Kidney epithelial cell (primary cell): ENCODE data around the gene VWA1. TPM values are rescaled to one million over a fixed set of nuclear protein-coding genes. Genes with fewer than 3 reads are reported as not detected.
A peak's percentile ranks its signal among the peaks of the same experiment; 100 is the strongest.

Experiments used
- DNase-seq: peaks from one replicate; pipeline ENCODE4 v3.0.0-alpha.2; 2010; ENCODE audit warnings: low read depth
- H3K27me3 ChIP-seq: 2 replicates; pipeline ENCODE4 v1.6.0; 2011; ENCODE audit warnings: low read length; ENCODE audit not compliant: control insufficient read depth, insufficient read depth
- H3K36me3 ChIP-seq: 2 replicates; pipeline ENCODE4 v1.5.1; 2011; ENCODE audit warnings: low read length; ENCODE audit not compliant: control insufficient read depth, insufficient read depth
- H3K4me3 ChIP-seq: 2 replicates; pipeline ENCODE4 v1.5.1; 2011; ENCODE audit warnings: low read depth, mild to moderate bottlenecking, control low read depth, low read length
- total RNA-seq: library from RNA; depleted of rRNA; stranded (reverse); fragments of >200 nt; gene quantifications from 2 replicates; pipeline ENCODE4 v1.2.3, GENCODE V29; 2015
- TF ChIP-seq, protein P1 (sequence below): IDR thresholded peaks from 2 replicates; pipeline ENCODE4 v1.5.1; 2011; ENCODE audit warnings: mild to moderate bottlenecking, moderate library complexity, low read length, control low read depth, inconsistent platforms; ENCODE audit not compliant: insufficient read depth, poor library complexity, severe bottlenecking

Gene VWA1, protein sequence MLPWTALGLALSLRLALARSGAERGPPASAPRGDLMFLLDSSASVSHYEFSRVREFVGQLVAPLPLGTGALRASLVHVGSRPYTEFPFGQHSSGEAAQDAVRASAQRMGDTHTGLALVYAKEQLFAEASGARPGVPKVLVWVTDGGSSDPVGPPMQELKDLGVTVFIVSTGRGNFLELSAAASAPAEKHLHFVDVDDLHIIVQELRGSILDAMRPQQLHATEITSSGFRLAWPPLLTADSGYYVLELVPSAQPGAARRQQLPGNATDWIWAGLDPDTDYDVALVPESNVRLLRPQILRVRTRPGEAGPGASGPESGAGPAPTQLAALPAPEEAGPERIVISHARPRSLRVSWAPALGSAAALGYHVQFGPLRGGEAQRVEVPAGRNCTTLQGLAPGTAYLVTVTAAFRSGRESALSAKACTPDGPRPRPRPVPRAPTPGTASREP
- 27.6 and 28.3 TPM in 2 replicates for total RNA-seq

DNA sequence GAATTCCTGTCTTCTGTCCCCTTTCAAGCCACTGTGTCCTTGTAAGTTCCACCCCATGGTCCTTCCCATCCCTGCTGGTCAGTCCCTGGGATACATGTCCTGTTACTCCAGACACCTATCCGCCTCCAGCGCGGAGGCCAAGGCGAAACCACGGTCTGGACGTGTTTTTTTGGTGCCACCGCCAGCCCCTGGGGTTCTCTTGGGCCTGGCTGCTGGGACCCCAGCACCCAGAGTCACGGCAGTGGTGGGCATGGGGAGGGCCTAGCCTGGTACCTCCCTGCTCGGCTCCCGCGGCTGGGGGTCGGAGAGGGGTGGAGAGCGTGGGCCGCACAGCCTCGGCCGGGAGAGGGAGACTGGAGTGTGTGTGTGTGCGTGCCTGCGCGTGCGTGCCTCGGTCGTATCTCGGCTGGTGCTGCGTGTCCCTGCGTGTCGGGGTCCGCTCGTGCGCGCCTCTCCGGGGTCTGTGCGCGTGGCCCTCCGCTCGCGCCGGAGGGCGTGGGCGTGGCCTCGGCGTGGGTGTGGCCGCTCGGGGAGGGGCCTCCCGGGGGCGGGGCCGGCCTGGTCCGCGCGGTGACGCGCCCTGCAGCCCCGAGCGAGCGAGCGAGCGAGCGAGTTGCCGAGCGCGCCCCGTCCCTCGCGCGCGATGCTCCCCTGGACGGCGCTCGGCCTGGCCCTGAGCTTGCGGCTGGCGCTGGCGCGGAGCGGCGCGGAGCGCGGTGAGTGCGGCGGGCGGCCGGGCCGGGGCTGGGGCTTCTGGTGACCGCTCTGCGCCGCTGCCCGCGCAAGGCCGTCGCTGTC is at the start of gene VWA1:
TSS of gene VWA1 (plus strand) at position 585 of the 798 bp plus-strand sequence. CDS start at position 644, 59 bp downstream.
- no peaks in the 10 kb centered on the region for H3K27me3 ChIP-seq
- TF ChIP-seq, protein P1, sequence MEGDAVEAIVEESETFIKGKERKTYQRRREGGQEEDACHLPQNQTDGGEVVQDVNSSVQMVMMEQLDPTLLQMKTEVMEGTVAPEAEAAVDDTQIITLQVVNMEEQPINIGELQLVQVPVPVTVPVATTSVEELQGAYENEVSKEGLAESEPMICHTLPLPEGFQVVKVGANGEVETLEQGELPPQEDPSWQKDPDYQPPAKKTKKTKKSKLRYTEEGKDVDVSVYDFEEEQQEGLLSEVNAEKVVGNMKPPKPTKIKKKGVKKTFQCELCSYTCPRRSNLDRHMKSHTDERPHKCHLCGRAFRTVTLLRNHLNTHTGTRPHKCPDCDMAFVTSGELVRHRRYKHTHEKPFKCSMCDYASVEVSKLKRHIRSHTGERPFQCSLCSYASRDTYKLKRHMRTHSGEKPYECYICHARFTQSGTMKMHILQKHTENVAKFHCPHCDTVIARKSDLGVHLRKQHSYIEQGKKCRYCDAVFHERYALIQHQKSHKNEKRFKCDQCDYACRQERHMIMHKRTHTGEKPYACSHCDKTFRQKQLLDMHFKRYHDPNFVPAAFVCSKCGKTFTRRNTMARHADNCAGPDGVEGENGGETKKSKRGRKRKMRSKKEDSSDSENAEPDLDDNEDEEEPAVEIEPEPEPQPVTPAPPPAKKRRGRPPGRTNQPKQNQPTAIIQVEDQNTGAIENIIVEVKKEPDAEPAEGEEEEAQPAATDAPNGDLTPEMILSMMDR, result no peak
- peak within 1 kb of the TSS; percentile 53 for H3K4me3 ChIP-seq
- H3K36me3 ChIP-seq, result no peaks in the 10 kb centered on the region
- DNase-seq, result no peak

DNA sequence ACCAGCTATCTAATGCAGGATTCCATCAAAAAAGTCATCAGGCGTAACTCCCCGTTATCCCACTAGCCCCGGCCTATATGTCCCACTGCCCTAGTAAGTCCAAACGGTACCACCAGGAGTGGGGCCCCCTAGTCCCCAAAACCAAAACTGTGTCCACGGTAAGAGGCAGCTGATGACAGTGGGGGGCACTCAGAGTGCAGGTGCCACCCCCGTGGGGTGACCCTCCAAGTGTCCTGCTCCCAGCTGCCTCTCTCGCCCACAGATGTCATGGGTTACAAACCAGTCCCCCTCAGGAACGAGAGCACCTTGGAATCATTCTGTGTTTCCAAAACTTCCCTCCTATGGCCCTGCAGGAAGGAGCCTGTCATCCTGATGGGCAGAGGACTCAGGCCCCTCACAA is 49.6 kb upstream of the VWA1 start:
- Histone ChIP-seq H3K27me3 (no peaks in the 10 kb centered on the region), H3K36me3 (peaks cover 5% of the 10 kb centered on the region), H3K4me3 (no peak overlapping the region)
- no peak for DNase-seq
- TF ChIP-seq, protein P1, result no peak

DNA sequence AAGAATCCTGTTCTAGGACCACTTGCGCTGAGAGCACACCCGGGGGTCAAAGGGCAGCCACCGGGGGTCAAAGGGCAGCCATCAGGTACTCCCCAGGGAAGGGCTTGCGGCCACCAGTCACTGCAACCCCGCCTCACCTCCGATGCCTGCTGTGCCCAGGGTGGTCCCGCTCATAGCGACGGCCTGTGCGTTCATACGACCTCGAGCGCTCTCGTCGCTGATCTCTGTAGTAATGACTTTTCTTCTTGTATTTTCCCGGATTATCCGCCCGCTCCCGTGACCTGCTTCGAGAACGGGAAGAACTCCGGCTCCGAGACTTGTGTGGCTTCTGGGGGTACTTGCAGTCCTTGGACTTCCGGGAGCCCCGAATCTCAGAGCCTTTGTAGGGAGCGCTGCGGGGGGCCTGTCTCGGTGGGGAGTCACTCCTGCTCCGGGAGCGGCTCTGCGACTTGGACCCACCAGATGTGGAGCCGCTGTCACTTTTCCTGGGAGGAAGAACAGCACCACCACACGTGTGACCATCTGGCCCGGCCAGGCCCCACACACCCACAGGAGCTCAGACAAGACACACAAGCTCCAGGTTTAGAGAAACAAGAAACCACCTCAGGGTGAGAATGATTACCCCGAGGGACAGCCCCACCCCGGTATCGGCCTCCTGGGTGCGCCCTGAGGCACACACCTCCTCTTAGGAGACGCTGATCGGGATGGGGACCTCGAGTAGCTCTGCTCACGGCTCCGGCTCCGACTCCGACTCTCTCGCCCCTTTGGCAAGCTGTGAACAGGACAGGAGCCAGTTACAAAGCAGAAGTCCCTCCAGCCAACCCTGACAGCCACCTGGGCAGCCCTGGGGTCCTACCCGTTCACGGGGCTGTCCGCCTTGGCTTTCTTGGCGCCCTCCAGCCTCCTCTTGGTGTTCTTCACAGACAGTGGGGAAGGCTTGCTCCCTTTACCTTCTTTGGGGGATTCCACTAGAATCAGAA is 48.1 kb upstream of the VWA1 start:
- H3K36me3 ChIP-seq, result peaks cover 5% of the 10 kb centered on the region
- DNase-seq, result no peak
- no peak overlapping the region for H3K4me3 ChIP-seq
- TF ChIP-seq, protein P1, result no peak
- no peaks in the 10 kb centered on the region for H3K27me3 ChIP-seq

DNA sequence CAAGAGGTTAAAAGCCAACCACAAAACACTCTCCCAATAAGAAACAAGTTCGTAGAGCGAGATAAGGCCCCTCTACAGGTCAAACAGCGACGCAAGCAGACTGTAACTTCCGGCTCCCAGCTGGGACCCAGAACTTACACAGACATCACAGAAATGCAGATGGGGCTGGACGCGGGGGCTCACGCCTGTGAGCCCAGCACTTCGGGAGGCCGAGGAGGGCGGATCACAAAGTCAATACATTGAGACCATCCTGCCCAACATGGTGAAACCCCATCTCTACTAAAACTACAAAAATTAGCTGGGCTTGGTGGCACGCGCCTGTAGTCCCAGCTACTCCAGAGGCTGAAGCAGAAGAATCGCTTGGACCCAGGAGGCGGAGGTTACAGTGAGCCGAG is 47.4 kb upstream of the VWA1 start:
- DNase-seq, result no peak
- Histone ChIP-seq H3K4me3 (no peak overlapping the region), H3K36me3 (peaks cover 8% of the 10 kb centered on the region), H3K27me3 (no peaks in the 10 kb centered on the region)
- TF ChIP-seq, protein P1, result no peak

DNA sequence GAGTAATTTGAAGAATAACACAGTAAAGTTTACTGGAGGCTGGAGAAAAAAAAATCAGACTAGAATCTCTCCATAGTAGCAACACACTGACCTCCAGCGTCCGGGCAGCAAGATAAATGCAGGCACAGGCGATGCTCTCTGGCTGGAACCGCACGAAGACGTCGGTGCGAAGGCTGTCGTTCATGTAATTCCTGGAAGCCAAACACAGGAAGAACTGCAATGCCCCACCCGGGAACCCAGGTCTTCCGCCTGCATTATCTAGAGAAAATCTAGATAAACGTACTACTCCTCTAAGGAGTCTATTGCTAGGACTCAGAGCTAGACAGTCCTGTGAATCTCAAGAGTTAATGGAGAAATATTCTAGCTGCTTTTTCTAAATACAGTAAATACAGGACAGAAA is 44.8 kb upstream of the VWA1 start:
- TF ChIP-seq, protein P1, result no peak
- peaks cover 10% of the 10 kb centered on the region for H3K36me3 ChIP-seq

More for the DNA sequence above, 44.8 kb upstream of the VWA1 start:
- H3K4me3 ChIP-seq, result no peak overlapping the region
- H3K27me3 ChIP-seq, result no peaks in the 10 kb centered on the region
- no peak for DNase-seq
